ENCODE results near the gene CUX1. TPM values are rescaled to one million over a fixed set of nuclear protein-coding genes. Genes with fewer than 3 reads are reported as not detected.

The CUX1 gene
- total RNA-seq, 2 experiments from 2014 or later: 35.6 to 38.0 TPM

DNA sequence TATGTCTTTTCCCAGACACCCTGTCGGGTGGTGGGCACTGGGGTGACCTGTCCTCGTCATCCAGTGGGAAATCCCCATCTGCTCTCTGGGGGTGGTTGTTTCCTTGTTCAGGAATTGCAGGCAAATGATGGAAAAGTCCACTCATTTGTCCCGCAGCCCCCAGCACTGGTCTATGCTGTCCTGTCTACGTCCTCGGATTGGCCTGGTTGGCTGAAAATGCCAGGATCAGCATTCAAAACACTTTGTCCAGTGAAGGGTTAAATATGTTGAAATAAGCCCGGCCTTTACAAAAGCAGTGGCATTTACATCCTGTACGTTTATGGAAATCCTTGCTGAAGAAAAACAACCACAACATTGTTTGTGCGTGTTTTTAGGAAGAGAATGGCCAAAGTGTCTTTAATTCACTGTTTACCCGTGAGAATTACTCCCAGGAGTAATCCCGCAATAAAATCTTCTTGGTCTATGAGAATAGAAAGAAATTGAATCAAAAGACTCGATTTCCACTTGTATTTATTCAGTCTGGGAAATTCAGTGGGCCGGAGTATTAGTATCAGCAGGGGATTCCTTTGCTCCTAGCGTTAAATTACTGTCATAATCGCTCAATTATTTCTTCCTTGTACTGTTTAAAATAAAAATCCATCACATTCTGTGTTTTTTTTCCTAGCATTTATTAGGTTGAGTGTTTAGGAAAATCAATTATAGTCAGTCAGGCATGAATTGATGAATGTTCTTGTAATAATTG is 352.4 kb downstream of the CUX1 start:
- CTCF ChIA-PET: no interaction called here

DNA sequence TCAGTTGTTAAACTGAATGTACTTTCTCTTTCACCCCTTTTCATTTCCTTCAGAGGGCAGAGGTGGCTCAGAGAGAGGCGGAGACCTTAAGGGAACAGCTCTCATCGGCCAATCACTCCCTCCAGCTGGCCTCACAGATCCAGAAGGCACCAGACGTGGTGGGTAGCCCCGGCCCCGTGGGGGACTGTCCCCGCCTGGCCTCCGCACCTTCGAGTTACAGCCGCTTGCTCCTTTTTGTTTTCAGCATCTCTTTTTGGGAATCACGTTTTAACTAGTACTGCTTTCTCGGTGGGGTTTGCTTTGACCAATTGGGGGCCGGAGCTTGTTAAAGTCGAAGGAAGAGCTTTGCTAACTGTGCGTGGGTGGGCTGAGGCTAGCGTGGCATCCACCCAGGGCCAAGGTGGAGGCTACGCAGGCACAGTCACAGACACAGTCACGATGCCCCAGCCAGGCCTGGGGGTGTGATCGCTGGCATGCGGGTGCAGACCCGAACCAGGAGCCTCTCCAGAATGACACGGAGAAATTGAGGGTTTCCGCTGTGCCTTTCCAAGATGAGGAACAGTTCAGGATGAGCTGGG is 353.1 kb downstream of the CUX1 start:
- Mint-ChIP-seq H3K4me3 (no peak overlapping the region), H3K27me3 (no peaks in the 10 kb centered on the region), H3K4me1 (ENCODE audit: low read depth) (no peaks in the 10 kb centered on the region), H3K27ac (no peak overlapping the region), H3K9me3 (no peaks in the 10 kb centered on the region), H3K36me3 (ENCODE audit: low read depth) (peaks cover 45% of the 10 kb centered on the region)
- POLR2A ChIA-PET: no interaction called here
- intact Hi-C loops (cut with DNase I, micrococcal nuclease): no loop called here
- Histone ChIP-seq H3K4me3 (ENCODE audit: low read length) (no peak overlapping the region), H3K4me1 (ENCODE audit: insufficient read depth, low read length) (no peaks in the 10 kb centered on the region), H3K36me3 (ENCODE audit: insufficient read depth, low read length) (no peaks in the 10 kb centered on the region), H3K27me3 (ENCODE audit: control insufficient read depth in 1 of 2, insufficient read depth in 2 of 2, low read length in 2 of 2) (no peaks in the 10 kb centered on the region), H3K9me3 (ENCODE audit: control insufficient read depth in 1 of 2, insufficient read depth in 1 of 2, low read length in 2 of 2) (no peaks in the 10 kb centered on the region), H3K27ac (ENCODE audit: low read depth in 1 of 2, low read length in 2 of 2) (no peak overlapping the region)
- ATAC-seq (ENCODE audit: poor library complexity) (no peak), DNase-seq (no peak)
- TF ChIP-seq, protein P1, sequence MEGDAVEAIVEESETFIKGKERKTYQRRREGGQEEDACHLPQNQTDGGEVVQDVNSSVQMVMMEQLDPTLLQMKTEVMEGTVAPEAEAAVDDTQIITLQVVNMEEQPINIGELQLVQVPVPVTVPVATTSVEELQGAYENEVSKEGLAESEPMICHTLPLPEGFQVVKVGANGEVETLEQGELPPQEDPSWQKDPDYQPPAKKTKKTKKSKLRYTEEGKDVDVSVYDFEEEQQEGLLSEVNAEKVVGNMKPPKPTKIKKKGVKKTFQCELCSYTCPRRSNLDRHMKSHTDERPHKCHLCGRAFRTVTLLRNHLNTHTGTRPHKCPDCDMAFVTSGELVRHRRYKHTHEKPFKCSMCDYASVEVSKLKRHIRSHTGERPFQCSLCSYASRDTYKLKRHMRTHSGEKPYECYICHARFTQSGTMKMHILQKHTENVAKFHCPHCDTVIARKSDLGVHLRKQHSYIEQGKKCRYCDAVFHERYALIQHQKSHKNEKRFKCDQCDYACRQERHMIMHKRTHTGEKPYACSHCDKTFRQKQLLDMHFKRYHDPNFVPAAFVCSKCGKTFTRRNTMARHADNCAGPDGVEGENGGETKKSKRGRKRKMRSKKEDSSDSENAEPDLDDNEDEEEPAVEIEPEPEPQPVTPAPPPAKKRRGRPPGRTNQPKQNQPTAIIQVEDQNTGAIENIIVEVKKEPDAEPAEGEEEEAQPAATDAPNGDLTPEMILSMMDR (IDR thresholded peaks at IDR 0.05): no peak
- CTCF ChIA-PET: no interaction called here

More for the DNA sequence above, 352.4 kb downstream of the CUX1 start:
- POLR2A ChIA-PET: no interaction called here
- Histone ChIP-seq H3K27me3 (ENCODE audit: control insufficient read depth in 1 of 2, insufficient read depth in 2 of 2, low read length in 2 of 2) (no peaks in the 10 kb centered on the region), H3K36me3 (ENCODE audit: insufficient read depth, low read length) (no peaks in the 10 kb centered on the region), H3K4me3 (ENCODE audit: low read length) (no peak overlapping the region), H3K4me1 (ENCODE audit: insufficient read depth, low read length) (no peaks in the 10 kb centered on the region), H3K27ac (ENCODE audit: low read depth in 1 of 2, low read length in 2 of 2) (no peak overlapping the region), H3K9me3 (ENCODE audit: control insufficient read depth in 1 of 2, insufficient read depth in 1 of 2, low read length in 2 of 2) (no peaks in the 10 kb centered on the region)
- H3K36me3 Mint-ChIP-seq (ENCODE audit: low read depth): peaks cover 41% of the 10 kb centered on the region
- H3K4me1 Mint-ChIP-seq (ENCODE audit: low read depth): no peaks in the 10 kb centered on the region
- H3K9me3 Mint-ChIP-seq: no peaks in the 10 kb centered on the region
- H3K27me3 Mint-ChIP-seq: no peaks in the 10 kb centered on the region
- intact Hi-C loops (cut with DNase I, micrococcal nuclease): no loop called here
- DNase-seq: no peak
- TF ChIP-seq, protein P1 (IDR thresholded peaks at IDR 0.05): no peak
- no peak for ATAC-seq (ENCODE audit: poor library complexity)
- H3K27ac Mint-ChIP-seq: no peak overlapping the region
- no peak overlapping the region for H3K4me3 Mint-ChIP-seq

- no peaks in the 10 kb centered on the region for H3K9me3 Mint-ChIP-seq
- peaks cover 57% of the 10 kb centered on the region for H3K36me3 Mint-ChIP-seq (ENCODE audit: low read depth)
- H3K27me3 Mint-ChIP-seq: no peaks in the 10 kb centered on the region
- Histone ChIP-seq H3K9me3 (ENCODE audit: control insufficient read depth in 1 of 2, insufficient read depth in 1 of 2, low read length in 2 of 2) (no peaks in the 10 kb centered on the region), H3K27ac (ENCODE audit: low read depth in 1 of 2, low read length in 2 of 2) (no peak overlapping the region), H3K4me3 (ENCODE audit: low read length) (no peak overlapping the region), H3K36me3 (ENCODE audit: insufficient read depth, low read length) (peaks cover 2% of the 10 kb centered on the region), H3K4me1 (ENCODE audit: insufficient read depth, low read length) (no peaks in the 10 kb centered on the region), H3K27me3 (ENCODE audit: control insufficient read depth in 1 of 2, insufficient read depth in 2 of 2, low read length in 2 of 2) (no peaks in the 10 kb centered on the region)
- ATAC-seq (ENCODE audit: poor library complexity): no peak
- no peak overlapping the region for H3K4me3 Mint-ChIP-seq
- intact Hi-C loops (cut with DNase I, micrococcal nuclease): no loop called here
- ChIA-PET POLR2A (no interaction called here), CTCF (no interaction called here)
- DNase-seq: no peak
- H3K27ac Mint-ChIP-seq: no peak overlapping the region
- no peaks in the 10 kb centered on the region for H3K4me1 Mint-ChIP-seq (ENCODE audit: low read depth)
- TF ChIP-seq, protein P1 (IDR thresholded peaks at IDR 0.05): no peak
These were observed 356.2 kb downstream of the CUX1 start for GRCh38 chr7:102173669-102174068.
